Activated CD4-positive, CD25-positive, alpha-beta regulatory T cell treated with anti-CD3 and anti-CD28 coated beads, Interleukin-2, amount 50 U/mL, for 16 hours (primary cell): ENCODE data around the gene SH2B3.
"Not testable (repeated sequence)": the region's sequence is repeated elsewhere in the genome, so short reads cannot be mapped to it uniquely, and the experiment has no call there.

Experiments used
- DNase-seq: peaks from one replicate; pipeline ENCODE4 v3.0.0-alpha.2; 2020; ENCODE audit warnings: low read depth, low spot score

Gene SH2B3

GRCh38 chr12:111457577-111457976, 51.9 kb downstream of the SH2B3 start:
- DNase-seq = no peak

- no peak for DNase-seq
These were observed 52.9 kb downstream of the SH2B3 start for GRCh38 chr12:111458546-111459172.

- not testable (repeated sequence) for DNase-seq
These were observed 54.4 kb downstream of the SH2B3 start for GRCh38 chr12:111460111-111460510.

DNA sequence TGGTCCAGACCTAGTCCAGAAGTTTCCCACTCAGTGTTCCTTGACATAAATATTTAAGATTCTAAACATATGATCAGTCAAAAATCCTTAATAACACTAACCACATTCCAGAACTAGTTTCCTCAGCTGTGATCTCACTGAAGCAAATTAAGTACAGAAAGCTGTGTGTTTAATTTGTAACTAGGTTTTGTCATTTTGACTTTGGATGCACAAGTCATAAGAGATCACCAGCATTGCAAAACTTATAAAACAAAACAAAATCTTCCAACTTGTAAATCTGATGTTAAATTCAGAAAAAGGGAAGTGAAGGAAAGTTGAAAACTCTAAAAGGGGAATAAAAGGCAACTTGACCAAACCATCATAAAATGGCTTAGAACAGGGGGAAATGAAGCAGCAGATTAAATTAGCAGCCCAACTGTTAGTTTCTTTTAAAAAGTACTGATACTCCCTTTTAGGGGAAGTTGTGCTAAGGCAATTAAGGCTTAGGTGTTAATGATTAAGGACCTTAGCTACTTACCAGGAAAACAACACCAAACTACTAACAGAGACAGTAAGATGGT, 56.6 kb downstream of the SH2B3 start:
- no peak for DNase-seq

DNA sequence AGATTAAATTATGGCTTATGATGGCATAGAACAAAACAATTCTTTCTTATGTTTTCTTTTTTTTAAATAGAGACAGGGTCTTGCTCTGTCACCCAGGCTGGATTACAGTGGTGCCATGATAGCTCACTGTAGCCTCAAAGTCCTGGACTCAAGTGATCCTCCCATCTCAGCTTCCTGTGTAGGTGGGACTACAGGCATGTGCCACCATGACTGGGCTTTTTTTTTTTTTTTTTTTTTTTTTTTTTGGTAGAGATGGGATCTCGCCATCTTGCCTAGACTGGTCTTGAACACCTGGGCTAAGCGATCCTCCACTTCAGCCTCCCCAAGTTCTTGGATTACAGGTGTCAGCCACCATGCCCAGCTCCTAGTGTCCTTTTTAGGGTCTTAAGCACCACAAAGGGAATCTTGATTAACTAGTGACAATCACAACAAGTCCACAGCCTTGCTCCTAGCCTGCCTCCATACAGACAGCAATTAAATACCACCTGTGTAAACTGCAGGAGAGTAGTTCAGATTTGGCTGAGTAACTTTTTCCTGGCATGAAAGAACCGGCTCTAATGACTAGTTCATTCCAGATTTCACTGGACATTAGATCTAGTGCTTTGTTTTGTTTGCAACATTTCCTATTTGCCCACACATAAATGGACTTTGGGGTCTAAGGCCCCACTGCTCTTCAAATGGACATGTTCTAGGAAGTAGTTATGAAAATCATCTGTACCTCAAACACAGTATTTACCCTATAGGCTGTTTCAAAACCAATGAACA, 61.6 kb downstream of the SH2B3 start:
- DNase-seq = no peak

- no peak for DNase-seq
These were observed 62.1 kb downstream of the SH2B3 start for GRCh38 chr12:111467857-111468241.

DNA sequence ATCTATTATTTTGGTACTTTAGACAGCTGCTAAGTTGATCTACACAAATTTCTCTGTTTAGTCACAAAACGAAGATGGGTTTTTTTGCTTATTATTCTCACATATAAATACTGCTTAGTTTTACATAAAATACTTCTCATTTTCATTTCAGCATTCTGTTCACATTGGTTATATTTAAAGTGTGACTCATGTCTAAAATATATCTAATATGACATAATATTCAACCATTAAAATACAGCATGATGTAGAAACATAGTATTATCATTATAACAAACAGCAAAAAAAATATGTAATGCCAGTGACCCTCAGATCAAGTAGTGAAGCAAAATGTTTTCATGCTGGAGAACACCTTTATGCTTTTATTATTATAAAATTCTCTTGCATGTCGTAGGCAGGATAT, 63.7 kb downstream of the SH2B3 start:
- no peak for DNase-seq

GRCh38 chr12:111471236-111471635, 65.5 kb downstream of the SH2B3 start:
- no peak for DNase-seq

DNA sequence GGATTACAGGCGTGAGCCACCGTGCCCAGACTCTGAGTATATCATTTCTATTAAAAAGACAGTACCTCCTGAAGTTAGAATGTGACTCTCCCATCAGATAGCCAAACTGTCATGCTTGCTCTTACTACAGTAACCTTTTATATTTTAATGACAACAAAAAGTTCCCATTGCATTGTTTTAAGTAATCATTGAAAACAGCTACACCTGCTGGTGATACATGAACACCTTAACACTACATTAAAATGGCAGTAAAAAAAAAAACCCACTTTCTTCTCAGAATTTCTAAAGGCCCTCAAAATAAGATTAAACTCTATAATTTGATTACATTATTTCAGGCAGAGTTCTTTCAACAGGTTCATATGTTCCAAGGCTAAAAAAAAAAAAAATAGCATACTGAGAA, 76.7 kb downstream of the SH2B3 start:
- no peak for DNase-seq

- no peak for DNase-seq
These were observed 82.5 kb downstream of the SH2B3 start for GRCh38 chr12:111488271-111488670.

- no peak for DNase-seq
These were observed 83.1 kb downstream of the SH2B3 start for GRCh38 chr12:111488798-111489197.

DNA sequence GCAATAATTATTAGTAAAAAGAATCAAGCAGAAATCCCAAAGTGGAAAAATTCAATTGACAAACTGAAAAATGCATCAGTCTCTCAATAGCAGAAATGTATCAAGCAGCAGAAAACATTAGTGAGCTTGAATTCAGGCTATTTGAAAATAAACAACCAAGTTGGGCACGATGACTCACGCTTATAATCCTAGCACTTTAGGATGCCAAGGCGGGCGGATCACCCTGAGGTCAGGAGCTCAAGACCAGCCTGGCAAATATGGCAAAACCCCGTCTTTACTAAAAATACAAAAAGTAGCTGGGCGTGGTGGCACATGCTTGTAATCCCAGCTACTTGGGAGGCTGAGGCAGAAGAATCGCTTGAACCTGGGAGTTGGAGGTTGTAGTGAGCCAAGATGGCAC, 87.3 kb downstream of the SH2B3 start:
- DNase-seq = not testable (repeated sequence)

DNA sequence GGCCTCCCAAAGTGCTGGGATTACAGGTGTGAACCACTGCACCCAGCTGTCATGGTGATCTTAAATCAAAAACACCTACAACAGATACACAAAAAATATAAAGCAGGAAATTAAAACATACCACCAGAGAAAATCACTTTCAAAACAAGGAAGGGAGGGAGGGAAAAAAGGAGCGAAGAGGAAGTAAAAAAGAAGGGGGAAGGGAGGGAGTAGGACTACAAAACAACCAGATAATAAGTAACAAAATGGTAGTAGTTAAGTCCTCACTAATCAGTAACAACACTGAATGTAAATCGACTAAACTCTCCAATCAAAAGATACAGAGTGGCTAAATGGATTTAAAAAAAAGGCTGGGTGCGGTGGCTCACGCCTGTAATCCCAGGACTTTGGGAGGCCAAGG, 89.0 kb downstream of the SH2B3 start:
- no peak for DNase-seq
